Transverse colon (tissue), 4 donors: ENCODE results near the gene SAMM50. TPM values are rescaled to one million over a fixed set of nuclear protein-coding genes. Genes with fewer than 3 reads are reported as not detected.

Experiments used
- DNase-seq: peaks from one replicate; pipeline ENCODE4 v3.0.0-alpha.2; 2019
- H3K27ac ChIP-seq, 4 donors: fragments of 200-600 bp; sonication (generic); 2 replicates each; pipeline ENCODE4 v1.5.1; 2016 to 2018; ENCODE audit warnings: inconsistent platforms in 4 of 4
- H3K27me3 ChIP-seq: fragments of 200-600 bp; sonication (generic); 2 replicates; pipeline ENCODE4 v1.5.1; 2017; ENCODE audit warnings: inconsistent platforms
- H3K36me3 ChIP-seq, 4 donors: fragments of 200-600 bp; sonication (generic); 2 replicates each; pipeline ENCODE4 v1.5.1; 2017 to 2019; ENCODE audit warnings: inconsistent platforms in 4 of 4
- H3K4me1 ChIP-seq, 4 donors: fragments of 200-600 bp; sonication (generic); 2 replicates each; pipeline ENCODE4 v1.5.1; 2017 to 2020; ENCODE audit warnings: inconsistent platforms in 4 of 4
- H3K4me3 ChIP-seq, 4 donors: fragments of 200-600 bp; sonication (generic); 1 replicate in 1 of 4; 2 replicates in 3 of 4; pipeline versions ENCODE4 v1.5.1 to v1.6.1; 2017 to 2019; ENCODE audit warnings: inconsistent platforms in 4 of 4
- H3K9me3 ChIP-seq, 2 donors: fragments of 200-600 bp; sonication (generic); 2 replicates each; pipeline ENCODE4 v1.5.1; 2017 to 2019; ENCODE audit warnings: inconsistent platforms in 2 of 2
- CTCF ChIP-seq, 5 experiments: fragments of 200-600 bp in 3 of 5; fragments of 450-650 bp in 2 of 5; sonication (generic) in 3 of 5; IDR thresholded peaks; 1 replicate in 2 of 5; 2 replicates in 3 of 5; pipeline ENCODE4 v1.5.1; 2016 to 2017; ENCODE audit warnings: antibody characterized with exemption in 5 of 5, inconsistent platforms in 3 of 5, mild to moderate bottlenecking in 2 of 5, moderate library complexity in 1 of 5
- EP300 ChIP-seq: sonication (generic); formaldehyde crosslinking; IDR thresholded peaks from one replicate; pipeline ENCODE4 v1.6.1; 2017; ENCODE audit warnings: antibody characterized with exemption, low read depth
- POLR2A ChIP-seq: fragments of 450-650 bp; IDR thresholded peaks from one replicate; pipeline ENCODE4 v1.6.1; 2016; ENCODE audit warnings: antibody characterized with exemption, mild to moderate bottlenecking, moderate library complexity
- POLR2AphosphoS5 ChIP-seq, 3 donors: sonication (generic); formaldehyde crosslinking; IDR thresholded peaks; one replicate each; pipeline ENCODE4 v1.6.1; 2016; ENCODE audit warnings: antibody characterized with exemption in 3 of 3
- WGBS, 2 donors: methylation state at CpG; one replicate each; pipeline ENCODE4 v1.1.5; 2018; ENCODE audit warnings: low coverage in 1 of 2; 5-methylcytosine and 5-hydroxymethylcytosine counted together
- in situ Hi-C, 4 donors: fragments of 200-750 bp; cut with MboI; loops; one replicate each; pipeline versions ENCODE4 v1.15.0 to v1.15.1; 2017; ENCODE audit warnings: low sequenced_read_pairs in 3 of 4, low pct_ligation_motif_present in 1 of 4, low pct_unique_long_range_greater_than_20kb in 1 of 4
- intact Hi-C: fragments of 100-400 bp; cut with DNase I; formaldehyde crosslinking; loops from one replicate; pipeline ENCODE4 v1.15.1; 2023; ENCODE audit warnings: low total_unique reads
- total RNA-seq, 4 donors: library from RNA; depleted of rRNA; stranded (reverse); fragments of >200 nt; gene quantifications; one replicate each; pipeline ENCODE4 v1.1.0, GENCODE V29; 2016

Gene SAMM50
- total RNA-seq, 4 donors from 2014 or later, result 9.0 to 82.6 (median 33.3) TPM

- in situ Hi-C loops, result no loop called here
- Histone ChIP-seq H3K9me3 (no peaks in the 10 kb centered on the region), H3K36me3 (peaks cover 0 to 79% (median 34%) of the 10 kb centered on the region in 4 donors), H3K4me1 (no peaks in the 10 kb centered on the region), H3K27ac (no peak overlapping the region), H3K27me3 (no peaks in the 10 kb centered on the region), H3K4me3 (no peak overlapping the region)
- TF ChIP-seq EP300 (no peak), POLR2AphosphoS5 (IDR thresholded peaks at IDR 0.05) (no peak), POLR2A (no peak), CTCF (IDR thresholded peaks at IDR 0.05) (no peak)
- 94% methylated on average over 16 of the region's 17 CpGs; no CpG with 5 or more reads in 1 of the 2 donors for WGBS, 2 donors
- intact Hi-C loops, result no loop called here
- no peak for DNase-seq
These were observed 25.8 kb downstream of the SAMM50 start for GRCh38 chr22:43980996-43981395.

- Histone ChIP-seq H3K4me3 (no peak overlapping the region), H3K9me3 (no peaks in the 10 kb centered on the region), H3K27me3 (no peaks in the 10 kb centered on the region), H3K27ac (no peak overlapping the region), H3K4me1 (no peaks in the 10 kb centered on the region), H3K36me3 (peaks cover 0 to 83% (median 26%) of the 10 kb centered on the region in 4 donors)
- intact Hi-C loops (no loop called here), in situ Hi-C loops (no loop called here)
- no peak for DNase-seq
- WGBS, 2 donors, result 90 to 97% methylated on average over 8 to 16 of the region's 16 CpGs
- no peak for TF ChIP-seq POLR2A
- TF ChIP-seq POLR2AphosphoS5 (IDR thresholded peaks at IDR 0.05), result no peak
- TF ChIP-seq CTCF (IDR thresholded peaks at IDR 0.05), result no peak
- TF ChIP-seq EP300, result no peak
These were observed 28.6 kb downstream of the SAMM50 start for GRCh38 chr22:43983808-43984207.

GRCh38 chr22:43985532-43985931 lies 30.3 kb downstream of the SAMM50 start:
- Histone ChIP-seq H3K4me3 (no peak overlapping the region), H3K4me1 (no peaks in the 10 kb centered on the region), H3K9me3 (no peaks in the 10 kb centered on the region), H3K36me3 (peaks cover 0 to 88% (median 27%) of the 10 kb centered on the region in 4 donors), H3K27me3 (no peaks in the 10 kb centered on the region), H3K27ac (no peak overlapping the region)
- in situ Hi-C loops, result no loop called here
- intact Hi-C loops, result no loop called here
- no peak for TF ChIP-seq POLR2A
- no peak for TF ChIP-seq POLR2AphosphoS5 (IDR thresholded peaks at IDR 0.05)
- no peak for TF ChIP-seq EP300
- no peak for TF ChIP-seq CTCF (IDR thresholded peaks at IDR 0.05)
- 86% methylated on average over 12 of the region's 12 CpGs; no CpG with 5 or more reads in 1 of the 2 donors for WGBS, 2 donors
- DNase-seq, result no peak

GRCh38 chr22:43988116-43988820 lies 33.0 kb downstream of the SAMM50 start:
- peaks cover under 1 to 3% (median under 1%) of the 10 kb centered on the region in 4 donors for H3K4me1 ChIP-seq
- H3K36me3 ChIP-seq, result peaks cover 0 to 65% (median 22%) of the 10 kb centered on the region in 4 donors
- 79% methylated on average over 8 of the region's 8 CpGs for WGBS, 2 donors
- in situ Hi-C loops (no loop called here), intact Hi-C loops (no loop called here)
- TF ChIP-seq EP300 (no peak), CTCF (IDR thresholded peaks at IDR 0.05) (no peak), POLR2AphosphoS5 (IDR thresholded peaks at IDR 0.05) (no peak), POLR2A (no peak)
- no peaks in the 10 kb centered on the region for H3K9me3 ChIP-seq
- H3K27me3 ChIP-seq, result no peaks in the 10 kb centered on the region
- DNase-seq, result no peak
- no peak overlapping the region for H3K4me3 ChIP-seq
- H3K27ac ChIP-seq, result no peak overlapping the region
